HG03064 (cell line): Measurements from ENCODE around the gene PTPRD.

Experiments used
- ATAC-seq: cut with Tn5 transposase; IDR thresholded peaks from one replicate; pipeline ENCODE4 v1.9.1; 2021; ENCODE audit warnings: low read depth; ENCODE audit not compliant: unreplicated experiment

The PTPRD gene

DNA sequence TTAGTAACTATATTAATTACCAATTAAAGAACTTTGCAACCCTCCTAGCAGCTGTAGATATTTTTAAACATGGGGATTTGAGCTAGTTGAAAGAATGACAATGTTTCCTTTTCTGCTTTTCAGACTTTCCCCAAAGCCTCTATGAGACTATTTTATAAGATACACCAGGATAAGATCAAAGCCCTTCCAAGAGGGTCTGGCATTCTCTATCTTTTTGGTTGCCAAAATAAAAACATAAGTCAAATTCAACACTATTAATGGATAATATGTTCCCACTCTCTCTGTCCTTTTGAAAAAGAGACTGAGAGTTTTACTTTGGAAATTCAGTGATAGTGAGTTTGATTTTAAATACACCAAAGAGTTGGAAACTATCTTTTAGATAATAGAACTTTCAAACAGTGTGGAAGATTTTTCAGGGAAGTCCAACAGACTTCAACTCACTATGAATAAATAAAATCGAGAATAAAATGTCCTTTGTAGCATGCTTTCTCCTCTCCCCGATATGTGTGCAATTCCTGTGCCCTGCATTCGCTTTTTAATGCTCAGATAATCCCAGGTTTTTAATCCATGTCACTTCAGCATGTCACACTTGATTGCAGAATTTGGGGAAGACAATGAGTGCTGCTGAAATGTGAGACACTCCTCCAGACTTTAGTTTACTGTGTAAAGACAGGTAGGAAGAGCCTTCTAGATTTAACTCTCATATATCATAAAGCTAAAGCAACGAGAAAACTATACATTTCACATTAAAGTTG is 1717.5 kb downstream of the PTPRD start:
- no peak for ATAC-seq

DNA sequence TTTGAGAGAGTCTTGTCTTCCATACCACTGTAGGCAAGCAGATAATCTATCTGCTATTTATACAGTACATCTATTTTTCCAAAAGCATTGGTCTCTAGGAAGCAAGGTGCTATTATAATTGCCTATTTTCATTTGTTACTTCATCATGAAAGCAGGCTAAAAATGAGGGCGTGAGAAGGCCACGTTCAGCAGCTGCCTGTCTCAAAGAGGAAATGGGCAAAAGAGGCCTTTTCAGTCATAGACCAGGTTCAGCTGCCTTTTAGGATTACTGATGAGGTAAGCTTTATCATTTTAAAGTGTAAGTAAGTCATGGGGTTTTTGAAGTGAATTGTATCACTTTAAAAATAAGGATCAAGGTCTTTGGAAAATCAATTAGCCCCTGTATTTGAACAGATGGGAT is 1722.1 kb downstream of the PTPRD start:
- ATAC-seq: no peak

DNA sequence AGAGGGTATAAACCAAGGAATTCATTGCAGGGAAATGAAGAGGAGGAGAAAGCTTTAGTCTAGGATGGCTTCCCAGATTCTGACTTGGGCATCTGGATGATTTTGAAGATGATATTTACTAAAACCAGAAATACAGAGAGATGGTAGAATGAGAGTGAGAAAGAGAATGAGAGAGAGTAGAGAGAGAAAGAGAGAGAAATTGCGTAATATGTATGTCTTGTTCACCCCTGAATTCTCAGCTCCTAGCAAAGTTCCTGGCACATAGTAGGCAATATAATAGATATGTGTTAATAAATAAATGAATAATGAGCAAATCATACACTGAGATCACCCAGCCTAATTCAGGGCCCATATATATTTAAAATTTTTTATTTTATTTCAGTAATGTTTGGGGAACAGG is 1723.7 kb downstream of the PTPRD start:
- ATAC-seq: no peak

DNA sequence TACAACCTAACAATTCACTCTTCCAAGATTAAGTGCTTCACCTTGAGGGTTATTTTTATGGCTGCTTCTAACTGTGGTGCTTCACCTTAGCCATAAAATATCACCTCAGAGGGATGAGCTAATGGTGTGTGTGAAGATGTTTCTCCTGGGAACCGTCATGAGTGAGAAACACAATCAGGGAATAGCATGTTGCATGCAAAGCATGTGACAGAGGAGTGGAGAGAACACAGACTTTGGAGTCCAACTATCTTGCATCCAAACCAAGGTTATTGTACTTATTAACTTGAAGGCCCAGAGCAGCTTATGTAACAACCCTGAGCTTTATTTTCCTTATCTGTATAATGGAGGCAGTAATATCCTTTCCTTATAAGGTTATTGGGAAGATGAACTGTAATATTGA is 1724.2 kb downstream of the PTPRD start:
- ATAC-seq: no peak

DNA sequence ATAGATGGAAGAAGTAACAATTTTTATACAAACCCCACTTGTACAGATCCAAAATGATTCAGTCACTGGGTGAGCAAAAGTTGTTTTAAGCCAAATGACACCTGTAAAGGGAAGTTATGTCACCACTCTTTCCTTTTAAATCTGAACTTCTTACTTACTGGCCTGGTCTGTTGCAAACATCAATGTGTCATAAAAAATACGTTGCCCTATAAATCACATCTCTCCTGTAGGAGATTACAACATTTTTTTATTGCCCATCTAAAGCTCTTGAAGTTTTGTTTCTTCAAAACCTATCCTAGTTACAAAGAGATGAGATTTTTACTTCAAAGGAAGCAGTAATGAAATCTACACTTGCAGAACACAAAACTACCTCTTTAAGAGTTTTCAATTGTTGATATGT is 1725.4 kb downstream of the PTPRD start:
- ATAC-seq: no peak

DNA sequence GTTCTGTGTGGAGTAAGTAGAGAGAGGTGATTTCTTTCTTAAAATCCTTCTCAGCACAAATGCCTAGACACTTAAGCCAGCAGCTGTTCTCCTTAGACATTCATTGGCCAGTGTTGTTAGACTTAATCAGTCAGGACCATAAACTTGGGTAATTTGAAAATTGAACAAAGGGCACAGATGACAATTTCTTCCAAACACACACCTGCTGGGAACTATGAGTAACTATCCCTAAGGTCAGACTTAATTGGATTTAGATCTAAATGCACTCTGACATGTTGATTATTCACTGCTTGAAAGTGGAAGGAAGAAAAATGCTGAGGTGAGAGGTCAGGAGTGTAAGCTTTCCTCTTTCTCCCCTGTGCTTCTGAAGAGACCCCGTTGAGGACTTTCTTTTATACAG is 1729.5 kb downstream of the PTPRD start:
- no peak for ATAC-seq

DNA sequence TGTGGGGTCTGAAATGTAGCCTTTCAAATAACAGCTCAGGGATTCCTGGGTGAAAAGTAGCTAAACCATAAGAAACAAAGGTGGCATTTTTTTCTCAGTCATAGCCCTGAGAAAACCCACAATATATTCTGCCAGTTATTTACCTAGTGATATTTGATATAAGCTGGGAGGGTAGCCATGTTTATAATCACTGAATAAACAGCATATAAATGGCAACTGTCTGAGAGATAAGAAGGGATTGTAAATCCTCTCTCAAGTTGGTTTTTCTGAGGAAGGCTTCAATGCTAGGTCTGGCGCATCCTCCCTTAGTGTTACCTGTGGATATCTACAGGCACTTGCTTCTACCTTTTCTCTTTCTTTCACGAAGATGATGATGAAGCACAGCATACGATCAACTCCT is 1732.7 kb downstream of the PTPRD start:
- no peak for ATAC-seq

DNA sequence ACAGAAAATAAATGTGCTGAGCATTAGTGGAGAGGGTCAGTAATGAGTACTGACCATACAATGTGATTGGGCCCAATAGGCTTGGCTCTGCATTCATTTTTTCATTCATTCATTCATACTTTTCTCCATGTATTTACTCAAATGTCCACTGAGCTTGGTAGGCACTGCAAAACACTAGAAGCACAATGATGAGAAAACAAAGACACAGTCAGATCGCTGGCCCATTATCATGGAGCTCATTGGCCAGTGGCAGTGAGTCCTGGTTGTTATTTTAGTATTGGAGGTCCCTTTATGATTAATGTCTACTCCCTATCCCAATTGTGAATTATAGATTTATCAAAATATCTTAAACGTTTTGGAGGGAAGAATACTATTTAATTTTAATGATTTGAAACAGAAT is 1733.5 kb downstream of the PTPRD start:
- ATAC-seq: no peak

DNA sequence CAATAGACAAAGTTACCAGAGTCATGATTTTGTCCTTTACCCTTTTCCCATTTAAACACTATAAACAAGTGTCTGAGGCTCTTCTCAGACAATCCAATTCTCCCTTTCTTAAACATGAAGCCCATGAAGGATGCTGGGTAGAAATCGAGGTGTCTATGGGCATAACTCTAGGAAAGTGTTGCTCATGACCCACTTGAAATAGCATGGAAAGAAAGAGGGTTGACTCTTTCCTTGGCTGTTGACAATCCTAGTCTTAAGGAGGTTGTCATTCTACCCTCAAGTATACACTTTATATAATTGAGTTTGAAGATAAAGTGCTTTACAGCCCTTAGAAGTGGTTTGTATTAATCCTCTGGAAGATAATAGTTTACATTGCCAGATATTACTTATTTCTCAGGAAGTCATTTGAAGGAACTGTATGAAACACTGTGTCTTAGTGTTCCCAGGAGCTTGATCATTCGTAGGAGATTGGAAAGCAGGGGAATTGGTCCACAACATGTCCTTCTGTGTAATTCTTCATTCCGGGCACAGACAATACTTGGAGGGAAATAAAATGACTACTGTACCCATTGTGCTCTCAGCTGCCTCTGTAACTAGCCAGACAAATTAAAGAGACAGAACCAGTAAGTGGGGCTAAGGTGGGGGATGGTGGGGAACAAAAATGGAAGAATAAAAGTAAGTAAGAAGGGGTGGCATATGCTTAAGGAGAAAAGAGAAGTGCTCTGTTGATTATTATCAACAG is 1734.9 kb downstream of the PTPRD start:
- no peak for ATAC-seq

DNA sequence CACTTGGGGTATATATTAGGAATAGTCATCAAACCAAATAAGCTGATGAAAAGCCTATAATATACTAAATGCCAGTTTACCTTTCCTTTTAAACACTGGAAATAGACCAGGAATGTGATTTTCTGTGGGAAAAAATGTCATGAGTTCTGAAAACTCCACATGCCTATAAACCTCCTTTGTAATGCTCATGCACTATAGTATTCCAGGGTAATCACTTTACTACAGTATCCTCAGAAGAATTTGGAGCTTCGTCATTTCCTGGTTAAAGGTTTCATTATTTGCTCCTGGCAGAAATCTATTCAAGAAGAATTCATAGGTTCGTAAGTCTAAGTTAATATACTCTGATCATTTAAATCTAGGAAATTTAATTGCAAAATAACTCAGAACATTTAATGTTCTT is 1736.5 kb downstream of the PTPRD start:
- no peak for ATAC-seq

DNA sequence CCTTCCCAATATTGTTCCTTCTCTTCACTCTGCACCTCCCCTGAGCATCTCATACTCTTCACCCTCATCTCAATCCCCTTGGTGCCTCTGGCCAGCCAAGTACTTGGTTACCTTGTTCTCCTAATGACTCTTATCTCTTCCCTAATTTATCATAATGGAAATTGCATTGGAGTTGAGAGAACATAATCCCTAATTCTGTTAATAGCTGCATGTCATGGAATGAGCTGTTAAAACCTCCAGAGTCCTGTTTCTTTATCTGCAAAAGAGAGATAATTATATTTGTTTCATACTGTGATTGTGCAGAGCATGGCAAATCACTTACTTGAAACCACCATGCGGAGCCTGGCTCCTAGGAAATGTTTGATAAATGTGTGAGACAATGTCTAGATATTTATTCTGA is 1738.3 kb downstream of the PTPRD start:
- no peak for ATAC-seq

DNA sequence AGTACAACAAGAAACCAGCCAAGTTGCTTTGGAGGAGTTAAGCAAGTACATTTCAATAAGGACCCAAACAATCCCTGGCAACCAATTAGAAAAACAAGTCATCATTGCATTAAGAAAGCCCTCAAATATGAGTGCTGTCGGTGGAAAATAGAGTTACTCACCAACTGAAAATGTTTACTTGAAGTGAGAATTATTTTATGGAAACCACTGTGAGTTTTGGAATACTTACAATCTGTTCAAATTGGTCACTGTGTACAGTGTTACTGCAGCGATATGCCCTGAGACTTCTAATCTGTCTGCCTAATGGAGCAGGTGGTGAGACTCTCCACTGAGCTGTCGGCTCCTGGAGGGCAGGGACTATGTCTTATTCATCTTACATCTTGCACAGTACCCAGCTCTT is 1740.0 kb downstream of the PTPRD start:
- ATAC-seq: no peak

DNA sequence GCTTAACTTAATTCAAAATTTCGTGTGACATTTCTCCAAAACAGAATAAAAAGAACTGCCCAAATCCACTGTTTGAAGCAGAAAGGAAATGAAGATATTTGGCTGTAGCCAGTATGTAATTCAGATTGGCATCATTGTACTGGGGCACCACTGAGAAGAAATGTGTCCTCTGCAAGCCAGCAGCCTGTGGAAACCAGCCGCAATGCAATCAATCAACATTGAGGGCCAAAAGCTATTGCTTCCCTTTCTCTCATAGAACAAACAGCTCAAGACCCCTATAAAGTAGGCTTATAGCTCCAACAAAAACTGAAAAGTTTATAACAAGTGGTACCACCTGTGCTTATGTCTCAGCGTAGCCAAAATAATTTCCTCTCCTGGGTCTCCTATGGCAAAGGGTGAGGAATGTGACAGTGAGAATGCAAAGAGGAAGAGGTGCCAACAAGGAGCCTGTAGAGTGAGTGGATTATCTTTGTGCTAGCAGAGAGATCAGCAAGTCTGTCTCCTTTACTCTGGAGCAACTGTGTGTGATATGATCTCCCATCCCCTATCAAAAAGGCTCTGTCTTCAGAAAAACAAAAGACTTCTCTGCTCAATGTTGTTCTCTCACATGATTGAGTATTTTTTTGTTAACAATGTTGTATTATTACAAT is 1740.9 kb downstream of the PTPRD start:
- no peak for ATAC-seq

DNA sequence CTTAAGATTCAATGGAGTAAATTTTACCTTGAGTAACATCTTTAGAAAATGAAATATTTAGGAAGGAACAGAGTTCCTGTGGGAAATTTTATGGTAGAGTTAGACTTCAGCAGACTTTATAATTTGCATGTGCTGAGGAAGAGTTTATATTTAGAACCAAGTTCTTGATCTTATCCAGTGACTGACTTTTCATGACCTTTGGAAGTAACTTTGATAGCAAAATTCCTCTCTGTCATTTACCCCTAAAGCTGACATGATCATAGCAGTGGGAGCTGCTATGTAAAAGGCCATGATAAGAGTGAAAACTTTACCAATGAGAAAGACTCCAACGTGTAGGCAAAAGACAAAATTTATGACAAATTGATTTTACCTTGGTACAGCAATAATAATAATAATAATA is 1741.4 kb downstream of the PTPRD start:
- ATAC-seq: no peak

DNA sequence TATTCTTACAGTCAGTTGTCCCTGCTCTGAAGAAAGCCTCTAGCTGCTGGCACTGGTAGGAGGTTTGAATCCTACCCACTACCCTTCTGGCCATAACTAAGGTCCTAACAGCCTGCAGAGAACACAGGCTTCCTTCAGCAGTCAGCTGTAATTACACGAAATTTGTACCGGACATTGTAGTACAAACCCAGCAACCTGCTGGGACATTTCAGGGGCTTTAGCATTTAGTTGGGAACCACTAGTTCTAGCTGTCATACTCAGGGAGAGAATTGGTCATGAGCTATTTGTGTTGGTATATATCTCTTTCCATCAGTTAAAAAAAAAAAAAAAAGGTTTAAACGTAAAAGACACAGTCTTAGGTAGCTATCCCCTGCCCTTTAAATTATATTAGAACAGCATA is 1743.0 kb downstream of the PTPRD start:
- ATAC-seq: no peak

DNA sequence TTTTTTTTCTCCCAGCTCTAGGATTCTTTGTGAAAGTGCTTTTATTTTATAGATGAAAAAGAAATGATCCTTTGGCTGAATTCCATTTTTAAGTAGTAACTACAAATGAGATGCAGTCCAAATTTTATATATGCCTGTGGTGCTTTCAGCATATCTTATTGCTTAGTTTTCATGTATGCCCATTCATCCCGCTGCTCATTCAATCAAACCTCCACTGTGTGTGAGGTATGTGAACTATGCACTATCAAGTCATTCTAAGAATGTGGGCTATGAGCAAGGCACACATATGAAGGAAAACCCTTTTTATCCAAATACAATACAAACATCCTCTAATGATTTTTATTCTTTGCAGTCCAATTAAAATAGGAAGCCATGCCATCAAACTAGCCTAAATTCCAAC is 1744.2 kb downstream of the PTPRD start:
- ATAC-seq: no peak

DNA sequence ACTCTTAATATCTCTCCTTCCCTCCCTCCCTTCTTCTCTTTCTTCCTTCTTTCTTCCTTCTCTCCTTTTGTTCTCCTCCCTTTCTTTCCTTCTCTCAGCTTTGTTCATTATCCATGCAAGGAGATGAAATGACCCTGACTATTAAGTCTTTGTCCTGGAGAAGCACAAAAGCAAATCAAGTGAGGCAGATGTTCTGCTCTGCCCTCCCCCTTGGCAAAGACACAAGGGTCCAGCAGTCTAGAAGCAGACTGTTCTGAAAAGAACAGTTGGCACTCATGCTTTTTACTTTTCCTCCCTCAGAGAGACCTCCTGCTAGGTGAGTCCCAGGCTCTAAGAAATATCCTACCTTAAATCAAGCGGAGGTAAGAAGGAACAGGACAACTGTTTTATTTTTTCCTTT is 1745.7 kb downstream of the PTPRD start:
- ATAC-seq: no peak

DNA sequence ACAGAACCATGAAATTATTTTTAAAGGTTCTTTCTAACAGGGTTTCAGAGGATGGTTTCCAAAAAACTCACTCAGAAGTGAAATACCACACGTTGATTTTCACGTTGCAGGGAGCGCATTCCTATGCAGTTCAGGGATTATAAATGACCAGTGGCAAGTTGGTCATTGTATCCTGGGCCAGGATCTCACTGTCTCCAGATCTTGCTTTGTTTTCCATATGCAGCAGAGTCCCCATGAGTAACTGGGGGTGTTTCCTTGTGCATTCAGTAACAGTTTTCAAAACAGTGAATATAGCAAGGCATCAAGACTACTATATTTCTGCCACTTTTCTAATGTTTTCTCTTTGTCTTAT is 1748.3 kb downstream of the PTPRD start:
- no peak for ATAC-seq

DNA sequence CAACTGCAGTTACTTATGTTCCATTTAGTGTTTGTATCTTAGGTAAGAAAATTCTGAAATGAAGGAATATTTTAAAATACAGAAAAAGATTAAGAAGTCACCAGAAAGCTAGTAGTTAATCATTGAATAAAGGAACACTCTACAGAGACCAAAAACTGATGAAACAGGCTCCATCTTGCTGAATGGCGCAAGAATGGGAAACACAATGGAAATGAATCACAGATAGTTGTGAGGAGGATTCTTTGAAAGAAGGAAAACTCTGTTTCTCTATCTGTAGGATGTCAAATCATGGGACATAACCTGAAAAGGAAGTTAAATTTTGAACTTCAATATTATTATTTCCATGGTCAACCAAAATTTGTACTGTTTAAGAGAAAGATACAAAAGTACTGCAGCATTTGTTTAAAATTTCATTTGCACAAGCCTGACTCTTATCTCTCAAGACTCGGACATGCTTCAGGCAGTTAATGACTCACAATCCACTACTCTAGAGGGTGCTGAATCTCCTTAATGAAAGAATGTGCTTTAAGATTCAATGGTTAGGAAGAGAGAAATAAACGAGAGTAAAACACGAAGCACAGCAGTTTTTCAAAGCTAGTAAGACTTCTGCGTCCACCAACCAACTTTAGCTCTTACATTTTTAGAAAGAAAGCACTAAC is 1748.8 kb downstream of the PTPRD start:
- no peak for ATAC-seq

DNA sequence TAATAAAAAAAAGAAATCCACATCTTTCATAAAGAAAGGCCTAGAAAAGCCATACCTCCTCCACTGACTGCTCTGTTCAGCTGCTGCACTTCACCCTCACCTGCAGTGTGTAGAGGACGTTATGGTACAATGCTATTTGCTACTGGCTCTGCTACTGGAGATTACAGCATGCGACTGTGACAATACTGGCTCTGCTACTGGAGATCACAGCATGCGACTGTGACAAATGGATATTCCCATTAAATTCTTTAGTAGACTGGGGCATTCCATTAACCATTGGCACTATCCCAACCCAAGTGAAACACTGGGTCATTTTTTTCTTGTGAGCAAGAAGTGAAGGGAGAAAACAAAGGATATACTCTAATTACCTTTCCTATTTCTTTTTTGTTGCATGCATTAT is 1749.7 kb downstream of the PTPRD start:
- ATAC-seq: no peak

DNA sequence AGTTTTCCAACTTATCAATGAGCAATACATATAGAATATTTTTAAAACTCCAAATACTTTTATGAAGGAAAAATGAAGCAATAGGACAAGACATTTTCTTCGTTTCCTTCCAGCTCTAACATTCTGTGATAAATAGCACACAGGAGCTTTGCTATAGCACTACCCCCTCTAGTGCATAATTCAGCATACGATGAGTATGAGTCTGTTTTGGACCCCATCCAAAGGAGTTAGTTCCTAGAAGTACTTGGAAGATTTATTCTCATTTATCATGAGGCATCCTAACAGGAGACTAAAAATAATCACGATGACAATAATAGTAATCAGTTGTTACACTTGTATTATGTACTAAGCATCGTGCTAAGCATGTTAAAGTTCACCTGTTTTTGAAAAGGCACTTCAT is 1751.9 kb downstream of the PTPRD start:
- ATAC-seq: no peak
